Measurements from ENCODE around the gene PDE8B.

Gene PDE8B

GRCh38 chr5:77374686-77375085, 164.2 kb downstream of the PDE8B start:
- Histone ChIP-seq H3K36me3 (ENCODE audit: insufficient read depth, low read length) (no peaks in the 10 kb centered on the region), H3K27ac (ENCODE audit: low read depth, low read length, poor library complexity, severe bottlenecking) (no peak overlapping the region), H3K9me2 (ENCODE audit: low read depth, low read length) (no peaks in the 10 kb centered on the region), H3F3A (ENCODE audit: insufficient read depth, low read length) (no peaks in the 10 kb centered on the region), H3K9ac (ENCODE audit: low read length) (no peak overlapping the region), H3K4me3 (ENCODE audit: low read depth, low read length, poor library complexity, severe bottlenecking) (no peak overlapping the region), H3K4me2 (ENCODE audit: low read length) (no peak overlapping the region), H3K79me2 (ENCODE audit: insufficient read depth, low read length) (no peaks in the 10 kb centered on the region), H3K4me1 (ENCODE audit: insufficient read depth, low read length, severe bottlenecking) (no peaks in the 10 kb centered on the region), H4K20me1 (ENCODE audit: insufficient read depth, low read length) (no peaks in the 10 kb centered on the region), H3K9me3 (ENCODE audit: low read length) (no peaks in the 10 kb centered on the region), H2AFZ (ENCODE audit: low read length) (no peak overlapping the region), H3K27me3 (ENCODE audit: insufficient read depth, low read length) (no peaks in the 10 kb centered on the region)
- TF ChIP-seq EZH2 (IDR thresholded peaks at IDR 0.05; ENCODE audit: borderline replicate concordance, low read length) (no peak), CTCF (IDR thresholded peaks at IDR 0.05; ENCODE audit: low read length) (no peak)

DNA sequence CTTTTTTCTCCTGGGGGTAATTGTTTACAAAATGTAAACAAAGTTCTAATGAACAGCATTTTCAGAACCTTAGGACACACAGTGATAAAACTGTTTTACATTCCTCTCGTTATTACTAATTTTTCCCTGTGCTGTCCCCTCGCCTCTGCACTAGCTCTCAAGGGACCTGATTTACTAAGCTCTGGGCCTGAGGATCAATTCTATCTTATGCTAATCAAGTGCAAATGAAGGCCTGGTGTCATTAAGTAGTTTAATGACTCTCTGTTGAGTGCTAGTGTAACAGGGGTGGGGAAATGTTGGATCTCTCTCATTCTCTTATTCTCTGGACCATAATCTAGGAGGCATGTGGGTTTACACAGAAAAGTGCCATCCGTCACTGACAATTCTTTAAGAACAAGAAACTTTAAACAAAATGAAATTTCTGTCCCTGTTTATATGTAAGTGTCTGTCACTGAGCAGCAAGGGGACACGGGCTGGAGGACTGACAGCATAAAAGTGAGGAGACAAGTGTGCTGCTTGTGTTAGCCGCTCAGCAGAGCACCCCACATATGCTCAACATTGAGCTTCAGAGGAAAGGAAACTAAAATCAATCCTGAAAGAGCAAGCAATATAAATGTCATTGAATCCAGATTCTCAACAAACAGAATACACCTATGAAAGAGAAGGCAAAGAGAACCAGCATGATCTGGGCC, 166.3 kb downstream of the PDE8B start:
- no peaks in the 10 kb centered on the region for H3K9me2 ChIP-seq (ENCODE audit: low read depth, low read length)
- H3K9ac ChIP-seq (ENCODE audit: low read length): no peak overlapping the region
- H3F3A ChIP-seq (ENCODE audit: insufficient read depth, low read length): no peaks in the 10 kb centered on the region
- H3K9me3 ChIP-seq (ENCODE audit: low read length): no peaks in the 10 kb centered on the region
- no peak overlapping the region for H2AFZ ChIP-seq (ENCODE audit: low read length)
- no peak overlapping the region for H3K4me2 ChIP-seq (ENCODE audit: low read length)
- H3K79me2 ChIP-seq (ENCODE audit: insufficient read depth, low read length): no peaks in the 10 kb centered on the region
- no peaks in the 10 kb centered on the region for H3K4me1 ChIP-seq (ENCODE audit: insufficient read depth, low read length, severe bottlenecking)
- H3K36me3 ChIP-seq (ENCODE audit: insufficient read depth, low read length): no peaks in the 10 kb centered on the region
- no peaks in the 10 kb centered on the region for H4K20me1 ChIP-seq (ENCODE audit: insufficient read depth, low read length)
- TF ChIP-seq EZH2 (IDR thresholded peaks at IDR 0.05; ENCODE audit: borderline replicate concordance, low read length): no peak
- TF ChIP-seq CTCF (IDR thresholded peaks at IDR 0.05; ENCODE audit: low read length): no peak
- H3K27ac ChIP-seq (ENCODE audit: low read depth, low read length, poor library complexity, severe bottlenecking): no peak overlapping the region
- H3K4me3 ChIP-seq (ENCODE audit: low read depth, low read length, poor library complexity, severe bottlenecking): no peak overlapping the region
- no peaks in the 10 kb centered on the region for H3K27me3 ChIP-seq (ENCODE audit: insufficient read depth, low read length)

DNA sequence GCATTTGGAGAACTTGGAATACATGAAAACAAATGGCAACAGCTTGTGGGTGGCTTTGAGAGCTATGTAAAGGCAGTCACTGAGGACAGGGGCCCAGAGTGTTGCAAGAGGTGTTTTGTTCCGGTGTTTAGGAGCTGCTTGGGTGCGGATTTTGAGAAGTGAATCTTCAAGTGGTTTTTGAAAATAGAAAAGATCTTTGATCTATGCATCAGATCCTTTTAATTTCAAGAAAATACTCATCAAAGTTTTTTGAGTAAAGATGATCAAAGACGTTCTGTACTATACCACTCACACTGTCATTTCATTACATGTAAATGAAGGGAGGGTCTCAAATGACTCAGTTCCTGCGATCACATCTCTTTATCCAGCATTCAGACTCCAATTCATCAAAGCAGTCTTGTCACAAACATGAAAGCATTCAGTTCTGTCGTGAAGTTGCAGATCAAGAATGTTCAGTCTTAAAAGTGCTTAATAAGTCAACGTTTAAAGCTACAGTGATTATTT, 169.1 kb downstream of the PDE8B start:
- Histone ChIP-seq H3K9me2 (ENCODE audit: low read depth, low read length) (no peaks in the 10 kb centered on the region), H3K27me3 (ENCODE audit: insufficient read depth, low read length) (no peaks in the 10 kb centered on the region), H3K4me3 (ENCODE audit: low read depth, low read length, poor library complexity, severe bottlenecking) (no peak overlapping the region), H3K9ac (ENCODE audit: low read length) (no peak overlapping the region), H3F3A (ENCODE audit: insufficient read depth, low read length) (no peaks in the 10 kb centered on the region), H2AFZ (ENCODE audit: low read length) (no peak overlapping the region), H3K36me3 (ENCODE audit: insufficient read depth, low read length) (no peaks in the 10 kb centered on the region), H3K27ac (ENCODE audit: low read depth, low read length, poor library complexity, severe bottlenecking) (no peak overlapping the region), H3K79me2 (ENCODE audit: insufficient read depth, low read length) (no peaks in the 10 kb centered on the region), H3K4me2 (ENCODE audit: low read length) (no peak overlapping the region), H3K9me3 (ENCODE audit: low read length) (no peaks in the 10 kb centered on the region), H3K4me1 (ENCODE audit: insufficient read depth, low read length, severe bottlenecking) (no peaks in the 10 kb centered on the region), H4K20me1 (ENCODE audit: insufficient read depth, low read length) (no peaks in the 10 kb centered on the region)
- TF ChIP-seq CTCF (IDR thresholded peaks at IDR 0.05; ENCODE audit: low read length) (no peak), EZH2 (IDR thresholded peaks at IDR 0.05; ENCODE audit: borderline replicate concordance, low read length) (no peak)
